ENCODE results near the gene MICALL1. TPM values are rescaled to one million over a fixed set of nuclear protein-coding genes. Genes with fewer than 3 reads are reported as not detected.
A peak's percentile ranks its signal among the peaks of the same experiment; 100 is the strongest.

The MICALL1 gene
- total RNA-seq, 6 experiments from 2014 or later: 37.7 to 46.5 (median 40.5) TPM

GRCh38 chr22:37981282-37982011 is 75.3 kb downstream of the MICALL1 start:
- H3K9me3 Mint-ChIP-seq: no peaks in the 10 kb centered on the region
- no peak for TF ChIP-seq CTCF (IDR thresholded peaks at IDR 0.05)
- H3K27ac Mint-ChIP-seq: no peak overlapping the region
- DNase-seq: no peak
- H3K4me3 Mint-ChIP-seq: no peak overlapping the region
- peaks cover 2% of the 10 kb centered on the region; the same call in 1 of the 2 replicates for H3K27me3 Mint-ChIP-seq (ENCODE audit: insufficient read depth)
- no peaks in the 10 kb centered on the region for H3K36me3 Mint-ChIP-seq (ENCODE audit: low read depth)
- H3K4me1 Mint-ChIP-seq (ENCODE audit: low read depth): no peaks in the 10 kb centered on the region

GRCh38 chr22:37982151-37982785 is 76.2 kb downstream of the MICALL1 start:
- H3K4me3 Mint-ChIP-seq: no peak overlapping the region
- peaks cover 2% of the 10 kb centered on the region; the same call in 1 of the 2 replicates for H3K27me3 Mint-ChIP-seq (ENCODE audit: insufficient read depth)
- H3K9me3 Mint-ChIP-seq: no peaks in the 10 kb centered on the region
- no peaks in the 10 kb centered on the region for H3K4me1 Mint-ChIP-seq (ENCODE audit: low read depth)
- DNase-seq: no peak
- no peaks in the 10 kb centered on the region for H3K36me3 Mint-ChIP-seq (ENCODE audit: low read depth)
- no peak for TF ChIP-seq CTCF (IDR thresholded peaks at IDR 0.05)
- no peak overlapping the region for H3K27ac Mint-ChIP-seq

GRCh38 chr22:37982938-37983859 is 77.1 kb downstream of the MICALL1 start:
- H3K4me3 Mint-ChIP-seq: no peak overlapping the region
- TF ChIP-seq CTCF (IDR thresholded peaks at IDR 0.05): peak; percentile 68
- no peaks in the 10 kb centered on the region for H3K4me1 Mint-ChIP-seq (ENCODE audit: low read depth)
- peaks cover 2% of the 10 kb centered on the region; the same call in 1 of the 2 replicates for H3K27me3 Mint-ChIP-seq (ENCODE audit: insufficient read depth)
- DNase-seq: no peak
- no peak overlapping the region for H3K27ac Mint-ChIP-seq
- no peaks in the 10 kb centered on the region for H3K36me3 Mint-ChIP-seq (ENCODE audit: low read depth)
- no peaks in the 10 kb centered on the region for H3K9me3 Mint-ChIP-seq

GRCh38 chr22:37983860-37984791 is 78.0 kb downstream of the MICALL1 start, which contains the start of gene SOX10:
SOX10 (minus strand) TSS chr22:37984555; CDS start chr22:37983784, 771 bp downstream.
- no peaks in the 10 kb centered on the region for H3K4me1 Mint-ChIP-seq (ENCODE audit: low read depth)
- H3K4me3 Mint-ChIP-seq: no peak within 1 kb of the TSS
- no peaks in the 10 kb centered on the region for H3K9me3 Mint-ChIP-seq
- H3K27me3 Mint-ChIP-seq (ENCODE audit: insufficient read depth): peaks cover 2% of the 10 kb centered on the region; the same call in 1 of the 2 replicates
- no peak within 1 kb of the TSS for H3K27ac Mint-ChIP-seq
- H3K36me3 Mint-ChIP-seq (ENCODE audit: low read depth): no peaks in the 10 kb centered on the region
- TF ChIP-seq CTCF (IDR thresholded peaks at IDR 0.05): no peak
- no peak for DNase-seq

All from HFFc6 (cell line).